ENCODE measurements around the gene CHMP3. TPM values are rescaled to one million over a fixed set of nuclear protein-coding genes. Genes with fewer than 3 reads are reported as not detected.

Gene CHMP3
- total RNA-seq, 4 donors from 2014 or later: 64.0 to 99.1 (median 71.5) TPM

- Histone ChIP-seq H3K9me3 (no peaks in the 10 kb centered on the region), H3K4me1 (peaks cover 33 to 37% of the 10 kb centered on the region in 2 donors), H3K27ac (peak overlapping the region in 1 of 4 donors; percentile 45), H3K4me3 (no peak overlapping the region), H3K36me3 (peaks cover 0 to 50% of the 10 kb centered on the region in 2 donors), H3K27me3 (no peaks in the 10 kb centered on the region)
- intact Hi-C loops (cut with DNase I; ENCODE audit: low total_unique reads) (no loop called here), in situ Hi-C loops (cut with MboI; ENCODE audit: low sequenced_read_pairs in 4 of 4) (no loop called here)
- no peak for TF ChIP-seq POLR2A (IDR thresholded peaks at IDR 0.05)
- TF ChIP-seq CTCF (IDR thresholded peaks at IDR 0.05 in 4 of 5, conservative IDR thresholded peaks at IDR 0.05 in 1 of 5): no peak
- ATAC-seq (no peak), DNase-seq (no peak)
Measured at GRCh38 chr2:86492048-86492453, 71.2 kb downstream of the CHMP3 start.

GRCh38 chr2:86491088-86491487 lies 72.2 kb downstream of the CHMP3 start:
- Histone ChIP-seq H3K4me1 (peaks cover 33 to 37% of the 10 kb centered on the region in 2 donors), H3K27ac (peak overlapping the region; percentile 27 to 63 (median 50)), H3K27me3 (no peaks in the 10 kb centered on the region), H3K36me3 (peaks cover 0 to 51% of the 10 kb centered on the region in 2 donors), H3K4me3 (no peak overlapping the region), H3K9me3 (no peaks in the 10 kb centered on the region)
- in situ Hi-C loops (cut with MboI; ENCODE audit: low sequenced_read_pairs in 4 of 4): no loop called here
- no peak for ATAC-seq
- DNase-seq: no peak
- TF ChIP-seq CTCF (IDR thresholded peaks at IDR 0.05 in 4 of 5, conservative IDR thresholded peaks at IDR 0.05 in 1 of 5) (no peak), POLR2A (IDR thresholded peaks at IDR 0.05) (no peak)
- intact Hi-C loops (cut with DNase I; ENCODE audit: low total_unique reads): no loop called here

GRCh38 chr2:86490245-86490644 lies 73.0 kb downstream of the CHMP3 start:
- peak; percentile 38 to 75 for ATAC-seq
- in situ Hi-C loops (cut with MboI; ENCODE audit: low sequenced_read_pairs in 4 of 4): no loop called here

GRCh38 chr2:86489542-86489941 lies 73.7 kb downstream of the CHMP3 start:
- Histone ChIP-seq H3K36me3 (peaks cover 0 to 65% of the 10 kb centered on the region in 2 donors), H3K27ac (peak overlapping the region in 3 of 4 donors; percentile 54 to 63 (median 55)), H3K27me3 (no peaks in the 10 kb centered on the region), H3K4me3 (no peak overlapping the region), H3K4me1 (peaks cover 33 to 37% of the 10 kb centered on the region in 2 donors), H3K9me3 (no peaks in the 10 kb centered on the region)
- DNase-seq (no peak), ATAC-seq (no peak)
- TF ChIP-seq CTCF (IDR thresholded peaks at IDR 0.05 in 4 of 5, conservative IDR thresholded peaks at IDR 0.05 in 1 of 5) (no peak), POLR2A (IDR thresholded peaks at IDR 0.05) (no peak)
- intact Hi-C loops (cut with DNase I; ENCODE audit: low total_unique reads): no loop called here
- in situ Hi-C loops (cut with MboI; ENCODE audit: low sequenced_read_pairs in 4 of 4): no loop called here

More at GRCh38 chr2:86490245-86490644, 73.0 kb downstream of the CHMP3 start:
- no peak for DNase-seq
- intact Hi-C loops (cut with DNase I; ENCODE audit: low total_unique reads): no loop called here
- Histone ChIP-seq H3K27ac (peak overlapping the region; percentile 27 to 63 (median 54)), H3K36me3 (peaks cover 0 to 59% of the 10 kb centered on the region in 2 donors), H3K4me1 (peaks cover 33 to 37% of the 10 kb centered on the region in 2 donors), H3K27me3 (no peaks in the 10 kb centered on the region), H3K9me3 (no peaks in the 10 kb centered on the region), H3K4me3 (no peak overlapping the region)
- TF ChIP-seq CTCF (IDR thresholded peaks at IDR 0.05 in 4 of 5, conservative IDR thresholded peaks at IDR 0.05 in 1 of 5): no peak
- no peak for TF ChIP-seq POLR2A (IDR thresholded peaks at IDR 0.05)

All from gastrocnemius medialis (tissue), 4 donors.